HEK293T (cell line): ENCODE measurements around the gene ANTXR1.

Experiments used
- BHLHE40 ChIP-seq: fragments of 450-650 bp; IDR thresholded peaks from 2 replicates; pipeline ENCODE4 v1.6.1; 2016; ENCODE audit warnings: mild to moderate bottlenecking, moderate library complexity, borderline replicate concordance
- CTBP1 ChIP-seq: fragments of 450-650 bp; IDR thresholded peaks from 2 replicates; pipeline ENCODE4 v1.6.1; 2016; ENCODE audit warnings: borderline replicate concordance
- ELF4 ChIP-seq: fragments of 450-650 bp; IDR thresholded peaks from 2 replicates; pipeline ENCODE4 v1.6.1; 2017; ENCODE audit warnings: antibody characterized with exemption
- FOXA1 ChIP-seq: fragments of 450-650 bp; IDR thresholded peaks from 2 replicates; pipeline ENCODE4 v1.6.1; 2016; ENCODE audit warnings: mild to moderate bottlenecking
- FOXK2 ChIP-seq: fragments of 450-650 bp; IDR thresholded peaks from 2 replicates; pipeline ENCODE4 v1.6.1; 2016; ENCODE audit warnings: mild to moderate bottlenecking
- FOXM1 ChIP-seq: fragments of 450-650 bp; IDR thresholded peaks from 2 replicates; pipeline ENCODE4 v1.6.1; 2017; ENCODE audit warnings: mild to moderate bottlenecking, borderline replicate concordance
- HDGF ChIP-seq: fragments of 450-650 bp; IDR thresholded peaks from 2 replicates; pipeline ENCODE4 v1.6.1; 2017; ENCODE audit warnings: antibody characterized with exemption, borderline replicate concordance
- TARDBP ChIP-seq: fragments of 450-650 bp; IDR thresholded peaks from 2 replicates; pipeline ENCODE4 v1.6.1; 2016

GRCh38 chr2:69116438-69116837 is 103.5 kb downstream of the ANTXR1 start:
- TF ChIP-seq BHLHE40 (no peak), ELF4 (no peak), FOXA1 (no peak), FOXM1 (no peak), CTBP1 (no peak), HDGF (no peak), FOXK2 (no peak), TARDBP (no peak)
